ENCODE results near the gene HEXIM2. TPM values are rescaled to one million over a fixed set of nuclear protein-coding genes. Genes with fewer than 3 reads are reported as not detected.

HEXIM2 gene
- polyA plus RNA-seq, 1 of the 3 experiments (the other 2 are of a cell fraction), result 9.3 TPM

DNA sequence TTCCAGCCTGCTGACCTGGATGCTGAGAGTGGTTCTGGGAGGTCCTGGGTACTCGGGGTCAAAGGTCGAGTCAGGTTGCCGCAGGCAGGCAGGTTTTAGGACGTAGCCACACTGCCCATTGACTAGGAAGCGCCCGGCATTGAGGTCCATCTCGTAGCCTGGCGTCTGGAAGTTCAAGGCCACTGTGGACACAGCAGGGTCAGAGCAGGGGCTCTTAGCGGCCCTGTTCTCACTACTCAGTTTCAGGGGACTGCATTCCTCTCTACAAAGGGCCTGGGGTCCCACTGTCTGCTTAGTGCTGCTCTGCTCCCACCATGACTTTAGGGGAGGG, 48.3 kb upstream of the HEXIM2 start:
- ChIA-PET CTCF (interaction anchor here (1.0 to 2.5 kb wide), 3 partner anchors 14 to 22 kb away, joined by 5 to 17 read pairs (median 16); partner anchors contain the start of genes ACBD4 and PLCD3), POLR2A (no interaction called here)
- Histone ChIP-seq H3K9me3 (no peaks in the 10 kb centered on the region), H4K20me1 (ENCODE audit: insufficient read depth) (no peaks in the 10 kb centered on the region), H2AFZ (ENCODE audit: low read depth) (no peak overlapping the region), H3K79me2 (ENCODE audit: insufficient read depth) (no peaks in the 10 kb centered on the region), H3K4me2 (no peak overlapping the region), H3F3A (replicated peaks; ENCODE audit: insufficient read depth) (peaks cover 5% of the 10 kb centered on the region), H3K9me2 (no peaks in the 10 kb centered on the region), H3K9ac (no peak overlapping the region), H3K27me3 (ENCODE audit: insufficient read depth) (no peaks in the 10 kb centered on the region), H3K4me3 (ENCODE audit: low read depth in 2 of 2, low read length in 1 of 2) (no peak overlapping the region), H3K4me1 (ENCODE audit: control insufficient read depth in 1 of 2, insufficient read depth in 2 of 2, low read depth in 1 of 2, low read length in 1 of 2) (peaks cover 0 to 21% of the 10 kb centered on the region in 2 experiments; a peak in 1 of 4 replicates), H3K36me3 (replicated peaks in 1 of 2; ENCODE audit: control insufficient read depth in 1 of 2, insufficient read depth in 2 of 2, low read length in 1 of 2) (peaks cover 5 to 23% of the 10 kb centered on the region in 2 experiments), H3K27ac (ENCODE audit: low read depth in 2 of 2, low read length in 1 of 2) (no peak overlapping the region)
- DNase-seq, result no peak
- TF ChIP-seq, protein P1, sequence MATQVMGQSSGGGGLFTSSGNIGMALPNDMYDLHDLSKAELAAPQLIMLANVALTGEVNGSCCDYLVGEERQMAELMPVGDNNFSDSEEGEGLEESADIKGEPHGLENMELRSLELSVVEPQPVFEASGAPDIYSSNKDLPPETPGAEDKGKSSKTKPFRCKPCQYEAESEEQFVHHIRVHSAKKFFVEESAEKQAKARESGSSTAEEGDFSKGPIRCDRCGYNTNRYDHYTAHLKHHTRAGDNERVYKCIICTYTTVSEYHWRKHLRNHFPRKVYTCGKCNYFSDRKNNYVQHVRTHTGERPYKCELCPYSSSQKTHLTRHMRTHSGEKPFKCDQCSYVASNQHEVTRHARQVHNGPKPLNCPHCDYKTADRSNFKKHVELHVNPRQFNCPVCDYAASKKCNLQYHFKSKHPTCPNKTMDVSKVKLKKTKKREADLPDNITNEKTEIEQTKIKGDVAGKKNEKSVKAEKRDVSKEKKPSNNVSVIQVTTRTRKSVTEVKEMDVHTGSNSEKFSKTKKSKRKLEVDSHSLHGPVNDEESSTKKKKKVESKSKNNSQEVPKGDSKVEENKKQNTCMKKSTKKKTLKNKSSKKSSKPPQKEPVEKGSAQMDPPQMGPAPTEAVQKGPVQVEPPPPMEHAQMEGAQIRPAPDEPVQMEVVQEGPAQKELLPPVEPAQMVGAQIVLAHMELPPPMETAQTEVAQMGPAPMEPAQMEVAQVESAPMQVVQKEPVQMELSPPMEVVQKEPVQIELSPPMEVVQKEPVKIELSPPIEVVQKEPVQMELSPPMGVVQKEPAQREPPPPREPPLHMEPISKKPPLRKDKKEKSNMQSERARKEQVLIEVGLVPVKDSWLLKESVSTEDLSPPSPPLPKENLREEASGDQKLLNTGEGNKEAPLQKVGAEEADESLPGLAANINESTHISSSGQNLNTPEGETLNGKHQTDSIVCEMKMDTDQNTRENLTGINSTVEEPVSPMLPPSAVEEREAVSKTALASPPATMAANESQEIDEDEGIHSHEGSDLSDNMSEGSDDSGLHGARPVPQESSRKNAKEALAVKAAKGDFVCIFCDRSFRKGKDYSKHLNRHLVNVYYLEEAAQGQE (IDR thresholded peaks at IDR 0.05; ENCODE audit: low read depth, low read length), result no peak
- TF ChIP-seq SIN3A (IDR thresholded peaks at IDR 0.05; ENCODE audit: borderline replicate concordance, low read depth, low read length), result no peak
- no peak for TF ChIP-seq SMC3 (IDR thresholded peaks at IDR 0.05; ENCODE audit: low read depth, low read length)
- 90% methylated on average over 5 of the region's 9 CpGs for WGBS (ENCODE audit: low lambda C conversion rate)

DNA sequence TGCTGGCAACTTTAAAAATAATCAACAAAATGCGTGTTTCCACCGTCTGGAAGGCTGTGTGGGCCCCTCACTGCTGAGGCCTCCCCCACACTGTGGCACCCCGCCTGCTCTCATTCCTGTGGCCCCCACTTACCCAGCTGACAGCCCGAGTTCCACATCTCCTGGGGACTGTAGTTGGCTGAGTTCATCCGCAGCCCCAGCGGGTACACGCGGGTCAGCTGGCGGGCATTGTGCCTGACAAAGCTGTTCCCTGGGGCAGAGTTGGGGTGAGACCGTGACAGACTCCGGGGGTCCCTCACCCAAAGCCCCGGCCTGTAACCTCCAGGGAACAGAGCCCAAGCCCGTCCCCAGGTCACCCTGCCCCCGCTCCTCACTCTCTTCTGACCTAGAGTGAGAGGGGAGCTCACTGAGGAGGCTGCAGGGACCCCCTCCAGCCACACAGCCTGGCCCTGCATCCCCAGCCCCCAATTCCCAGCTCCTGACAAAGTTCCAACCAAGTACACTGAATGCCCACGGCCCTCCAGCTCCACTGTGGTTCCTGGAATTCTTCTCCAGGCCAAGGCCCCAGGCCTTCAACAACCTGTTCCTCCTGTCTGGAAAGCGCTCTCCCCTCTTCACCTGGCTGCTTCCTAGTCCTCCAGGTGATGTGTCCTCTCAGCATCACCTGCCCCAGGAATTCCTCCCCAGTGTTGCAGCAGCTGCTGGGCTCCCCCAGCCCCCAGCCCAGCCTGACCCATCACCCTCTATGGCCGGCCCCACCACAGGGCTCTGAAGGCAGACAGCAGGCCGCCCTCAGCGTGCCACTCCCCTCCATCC, 47.4 kb upstream of the HEXIM2 start:
- no peaks in the 10 kb centered on the region for H3K9me3 ChIP-seq
- H3K27me3 ChIP-seq (ENCODE audit: insufficient read depth), result no peaks in the 10 kb centered on the region
- H3K4me2 ChIP-seq, result no peak overlapping the region
- H2AFZ ChIP-seq (ENCODE audit: low read depth), result no peak overlapping the region
- H3F3A ChIP-seq (replicated peaks; ENCODE audit: insufficient read depth), result peaks cover 5% of the 10 kb centered on the region
- H4K20me1 ChIP-seq (ENCODE audit: insufficient read depth), result no peaks in the 10 kb centered on the region
- no peak overlapping the region for H3K9ac ChIP-seq
- peaks cover 0 to 21% of the 10 kb centered on the region in 2 experiments; a peak in 1 of 4 replicates for H3K4me1 ChIP-seq (ENCODE audit: control insufficient read depth in 1 of 2, insufficient read depth in 2 of 2, low read depth in 1 of 2, low read length in 1 of 2)
- H3K27ac ChIP-seq (ENCODE audit: low read depth in 2 of 2, low read length in 1 of 2), result no peak overlapping the region
- ChIA-PET CTCF (interaction anchor here (0.8 to 9.1 kb wide), 3 partner anchors 15 to 194 kb away, joined by 3 to 169 read pairs (median 34); partner anchors contain the start of genes ACBD4 and PLCD3), POLR2A (no interaction called here)
- WGBS (ENCODE audit: low lambda C conversion rate), result 94% methylated on average over 16 of the region's 19 CpGs
- no peak overlapping the region for H3K4me3 ChIP-seq (ENCODE audit: low read depth in 2 of 2, low read length in 1 of 2)
- no peaks in the 10 kb centered on the region for H3K79me2 ChIP-seq (ENCODE audit: insufficient read depth)
- peak; percentile 43 for DNase-seq
- peaks cover 5 to 23% of the 10 kb centered on the region in 2 experiments for H3K36me3 ChIP-seq (replicated peaks in 1 of 2; ENCODE audit: control insufficient read depth in 1 of 2, insufficient read depth in 2 of 2, low read length in 1 of 2)
- no peaks in the 10 kb centered on the region for H3K9me2 ChIP-seq
- TF ChIP-seq POLR2AphosphoS5 (IDR thresholded peaks at IDR 0.05; ENCODE audit: low read depth, low read length), result no peak
- TF ChIP-seq NRF1 (IDR thresholded peaks at IDR 0.05; ENCODE audit: low read depth, low read length), result no peak
- no peak for TF ChIP-seq CTCF (IDR thresholded peaks at IDR 0.05)
- no peak for TF ChIP-seq CHD2 (IDR thresholded peaks at IDR 0.05; ENCODE audit: low read length, partially characterized antibody)
- no peak for TF ChIP-seq NFIC (IDR thresholded peaks at IDR 0.05; ENCODE audit: borderline replicate concordance)
- TF ChIP-seq EP300 (IDR thresholded peaks at IDR 0.05; ENCODE audit: borderline replicate concordance in 1 of 2, low read depth in 1 of 2, low read length in 1 of 2), result no peak
- no peak for TF ChIP-seq FOXM1 (IDR thresholded peaks at IDR 0.05; ENCODE audit: low read depth)
- no peak for TF ChIP-seq PBX3 (IDR thresholded peaks at IDR 0.05)
- no peak for TF ChIP-seq RCOR1 (IDR thresholded peaks at IDR 0.05; ENCODE audit: low read length)
- no peak for TF ChIP-seq MEF2A (IDR thresholded peaks at IDR 0.05; ENCODE audit: borderline replicate concordance, low read depth)
- TF ChIP-seq, protein P1 (IDR thresholded peaks at IDR 0.05; ENCODE audit: low read depth, low read length), result no peak
- TF ChIP-seq TCF12 (IDR thresholded peaks at IDR 0.05), result no peak
- TF ChIP-seq SMC3 (IDR thresholded peaks at IDR 0.05; ENCODE audit: low read depth, low read length), result no peak
- TF ChIP-seq GABPA (IDR thresholded peaks at IDR 0.05; ENCODE audit: low read depth), result no peak
- no peak for TF ChIP-seq GATA2 (CRISPR knock-in tag; IDR thresholded peaks at IDR 0.05)
